C4-2B (cell line): ENCODE results near the gene ABI1.

ENCODE experiments used
- CTCF ChIP-seq: fragments of 450-650 bp; conservative IDR thresholded peaks from 2 replicates; pipeline ENCODE4 v1.5.1; 2017; ENCODE audit warnings: mild to moderate bottlenecking
- ZFX ChIP-seq: fragments of 450-650 bp; IDR thresholded peaks from 2 replicates; pipeline ENCODE4 v1.6.1; 2017

- TF ChIP-seq CTCF: no peak
- no peak for TF ChIP-seq ZFX
These were observed 149.4 kb downstream of the ABI1 start for GRCh38 chr10:26711324-26711723.
